Gastroesophageal sphincter (tissue), 3 donors: ENCODE results near the gene AK8.

Experiments
- EP300 ChIP-seq: sonication (generic); formaldehyde crosslinking; IDR thresholded peaks from one replicate; pipeline ENCODE4 v1.6.1; 2017; ENCODE audit warnings: antibody characterized with exemption, mild to moderate bottlenecking
- POLR2A ChIP-seq, 2 donors: fragments of 450-650 bp; IDR thresholded peaks; one replicate each; pipeline ENCODE4 v1.6.1; 2017; ENCODE audit warnings: antibody characterized with exemption in 2 of 2, mild to moderate bottlenecking in 2 of 2, moderate library complexity in 1 of 2
- TF ChIP-seq, protein P1 (sequence below), 4 experiments: fragments of 200-600 bp in 2 of 4; fragments of 450-650 bp in 2 of 4; sonication (generic) in 1 of 4; IDR thresholded peaks; one replicate each; pipeline ENCODE4 v1.5.1; 2017 to 2019; ENCODE audit warnings: antibody characterized with exemption in 4 of 4, mild to moderate bottlenecking in 2 of 4, moderate library complexity in 2 of 4

DNA sequence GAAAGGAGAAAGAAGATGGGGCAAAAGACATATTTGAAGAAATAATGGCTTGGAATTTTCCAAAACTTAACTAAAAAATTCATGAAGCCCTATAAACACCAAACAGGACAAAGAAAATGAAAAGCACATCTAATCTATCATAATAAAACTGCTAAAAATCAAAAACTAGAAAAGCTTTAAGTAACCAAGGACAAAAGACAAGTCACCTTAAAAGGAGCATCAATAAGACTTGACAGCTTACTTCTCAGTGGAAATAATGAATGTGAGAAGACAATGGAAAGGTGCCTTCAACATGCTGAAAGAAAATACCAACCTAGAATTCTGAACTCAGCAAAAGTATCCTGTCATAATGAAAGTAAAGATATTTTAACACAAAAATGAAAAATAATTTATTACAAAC is 180.9 kb downstream of the AK8 start:
- TF ChIP-seq EP300 (no peak), POLR2A (IDR thresholded peaks at IDR 0.05) (no peak)
- TF ChIP-seq, protein P1, sequence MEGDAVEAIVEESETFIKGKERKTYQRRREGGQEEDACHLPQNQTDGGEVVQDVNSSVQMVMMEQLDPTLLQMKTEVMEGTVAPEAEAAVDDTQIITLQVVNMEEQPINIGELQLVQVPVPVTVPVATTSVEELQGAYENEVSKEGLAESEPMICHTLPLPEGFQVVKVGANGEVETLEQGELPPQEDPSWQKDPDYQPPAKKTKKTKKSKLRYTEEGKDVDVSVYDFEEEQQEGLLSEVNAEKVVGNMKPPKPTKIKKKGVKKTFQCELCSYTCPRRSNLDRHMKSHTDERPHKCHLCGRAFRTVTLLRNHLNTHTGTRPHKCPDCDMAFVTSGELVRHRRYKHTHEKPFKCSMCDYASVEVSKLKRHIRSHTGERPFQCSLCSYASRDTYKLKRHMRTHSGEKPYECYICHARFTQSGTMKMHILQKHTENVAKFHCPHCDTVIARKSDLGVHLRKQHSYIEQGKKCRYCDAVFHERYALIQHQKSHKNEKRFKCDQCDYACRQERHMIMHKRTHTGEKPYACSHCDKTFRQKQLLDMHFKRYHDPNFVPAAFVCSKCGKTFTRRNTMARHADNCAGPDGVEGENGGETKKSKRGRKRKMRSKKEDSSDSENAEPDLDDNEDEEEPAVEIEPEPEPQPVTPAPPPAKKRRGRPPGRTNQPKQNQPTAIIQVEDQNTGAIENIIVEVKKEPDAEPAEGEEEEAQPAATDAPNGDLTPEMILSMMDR (IDR thresholded peaks at IDR 0.05): no peak
